SU-DHL-6 (cell line): ENCODE results near the gene PPP6C.

ENCODE experiments used
- CTCF ChIP-seq: fragments of 200-600 bp; sonication (generic); IDR thresholded peaks from one replicate; pipeline ENCODE4 v1.5.1; 2017; ENCODE audit warnings: antibody characterized with exemption, mild to moderate bottlenecking, low read length, moderate library complexity; ENCODE audit not compliant: insufficient read depth, poor library complexity, severe bottlenecking
- EZH2phosphoT487 ChIP-seq: fragments of 200-600 bp; sonication (generic), shearing (Covaris generic); conservative IDR thresholded peaks from 2 replicates; pipeline ENCODE4 v1.6.1; 2018; ENCODE audit warnings: mild to moderate bottlenecking, antibody characterized with exemption, low read length, moderate library complexity, mixed read lengths

GRCh38 chr9:125233678-125234077 lies 44.1 kb upstream of the PPP6C start:
- no peak for TF ChIP-seq CTCF
- no peak for TF ChIP-seq EZH2phosphoT487
